Adrenal gland (tissue), 12 donors: ENCODE measurements around the gene MAP2K6. TPM values are rescaled to one million over a fixed set of nuclear protein-coding genes. Genes with fewer than 3 reads are reported as not detected.

Experiments
- DNase-seq, 7 donors: peaks; one replicate each; pipeline ENCODE4 v3.0.0-alpha.2; 2019 to 2020
- H3K27ac ChIP-seq, 5 donors: fragments of 200-600 bp; sonication (generic) in 4 of 5; 1 replicate in 3 of 5; 2 replicates in 2 of 5; pipeline versions ENCODE4 v1.5.1 to v1.8.0; 2016 to 2020; ENCODE audit warnings: mild to moderate bottlenecking in 1 of 5
- H3K27me3 ChIP-seq: fragments of 200-600 bp; 2 replicates; pipeline ENCODE4 v1.8.0; 2021
- H3K36me3 ChIP-seq, 2 donors: fragments of 200-600 bp; replicated peaks in 1 of 2; 1 replicate in 1 of 2; 2 replicates in 1 of 2; pipeline versions ENCODE4 v1.5.1 to v1.8.0; 2018 to 2022
- H3K4me1 ChIP-seq, 2 donors: fragments of 200-600 bp; replicated peaks in 1 of 2; 1 replicate in 1 of 2; 2 replicates in 1 of 2; pipeline versions ENCODE4 v1.5.1 to v1.8.0; 2018 to 2021
- H3K4me3 ChIP-seq, 4 donors: fragments of 200-600 bp; sonication (generic) in 3 of 4; one replicate each; pipeline ENCODE4 v1.5.1; 2016 to 2018
- H3K9me3 ChIP-seq, 3 donors: fragments of 200-600 bp; sonication (generic) in 1 of 3; replicated peaks in 1 of 3; 1 replicate in 2 of 3; 2 replicates in 1 of 3; pipeline versions ENCODE4 v1.5.1 to v1.8.0; 2016 to 2021
- CTCF ChIP-seq, 6 experiments: fragments of 450-650 bp in 4 of 6; fragments of 200-600 bp in 2 of 6; sonication (generic) in 1 of 6; IDR thresholded peaks; 1 replicate in 5 of 6; 2 replicates in 1 of 6; pipeline versions ENCODE4 v1.5.1 to v1.8.0; 2016 to 2021; ENCODE audit warnings: antibody characterized with exemption in 6 of 6, mild to moderate bottlenecking in 2 of 6, moderate library complexity in 1 of 6
- POLR2A ChIP-seq, 2 donors: fragments of 450-650 bp; IDR thresholded peaks; one replicate each; pipeline ENCODE4 v1.6.1; 2017; ENCODE audit warnings: antibody characterized with exemption in 2 of 2, mild to moderate bottlenecking in 2 of 2, moderate library complexity in 1 of 2
- WGBS, 4 donors: extraction: QIAGEN DNeasy Blood & Tissue Kit in 2 of 4; methylation state at CpG; one replicate each; pipeline versions ENCODE4 v1.1.5 to v1.1.7; 2013 to 2017; 5-methylcytosine and 5-hydroxymethylcytosine counted together
- intact Hi-C, 2 donors: fragments of 100-400 bp; cut with DNase I; formaldehyde crosslinking; loops; one replicate each; pipeline versions ENCODE4 v1.14.1 to v1.15.0; 2022 to 2023
- polyA plus RNA-seq, 3 donors: library from polyadenylated mRNA; stranded (reverse); fragments of 200-250 nt in 2 of 3; fragments of 350-450 nt in 1 of 3; fragmentation: Illumina TruSeq in 1 of 3; extraction: RNeasy Lipid Tissue Mini Kit (QIAGEN cat#74804) in 1 of 3; gene quantifications; one replicate each; pipeline ENCODE4 v1.2.3, GENCODE V29; 2013 to 2014
- total RNA-seq, 9 donors: library from RNA; depleted of rRNA in 4 of 9; stranded (reverse); fragments of >200 nt in 4 of 9; fragments of 120-200 nt in 1 of 9; fragmentation: NEBNext Ultra II Directional in 1 of 9; extraction: Animal tissue kit (Norgen Biotek cat#: 25700) in 1 of 9; gene quantifications; one replicate each; pipeline versions ENCODE4 v1.1.0 to v1.2.4, GENCODE V29; 2013 to 2023
- donor health status: healthy with polysubstance abuse.
- donor health status: Bipolar disorder and iron deficiency.
- donor health status: DM: yes; HTN: yes; CAD: no.
- donor health status: DM: no; HTN: no; CAD: no.
- donor health status: DM: no; HTN: no; CAD: no.
- donor health status: DM: yes; HTN: yes; CAD: no.

The MAP2K6 gene
- total and polyA plus RNA-seq, 12 donors, result 0.53 to 7.0 (median 1.9) TPM

- intact Hi-C loops, result no loop called here
- Histone ChIP-seq H3K4me1 (no peaks in the 10 kb centered on the region), H3K27me3 (no peaks in the 10 kb centered on the region), H3K9me3 (no peaks in the 10 kb centered on the region), H3K36me3 (no peaks in the 10 kb centered on the region), H3K27ac (no peak overlapping the region), H3K4me3 (no peak overlapping the region)
- no peak for DNase-seq
- TF ChIP-seq POLR2A (IDR thresholded peaks at IDR 0.05) (no peak), CTCF (IDR thresholded peaks at IDR 0.05) (no peak)
- WGBS, 4 donors, result 89 to 94% (median 92%) methylated on average over 11 of the region's 11 CpGs
These were observed 119.2 kb downstream of the MAP2K6 start for GRCh38 chr17:69533481-69534234.

GRCh38 chr17:69534235-69534621 is 119.7 kb downstream of the MAP2K6 start:
- Histone ChIP-seq H3K4me3 (no peak overlapping the region), H3K9me3 (no peaks in the 10 kb centered on the region), H3K36me3 (no peaks in the 10 kb centered on the region), H3K27ac (no peak overlapping the region), H3K4me1 (no peaks in the 10 kb centered on the region), H3K27me3 (no peaks in the 10 kb centered on the region)
- no peak for DNase-seq
- intact Hi-C loops, result no loop called here
- TF ChIP-seq POLR2A (IDR thresholded peaks at IDR 0.05), result no peak
- no peak for TF ChIP-seq CTCF (IDR thresholded peaks at IDR 0.05)
- 86 to 94% (median 90%) methylated on average over 5 of the region's 5 CpGs for WGBS, 4 donors

GRCh38 chr17:69535016-69535570 is 120.6 kb downstream of the MAP2K6 start:
- Histone ChIP-seq H3K36me3 (no peaks in the 10 kb centered on the region), H3K27me3 (no peaks in the 10 kb centered on the region), H3K4me1 (no peaks in the 10 kb centered on the region), H3K4me3 (no peak overlapping the region), H3K27ac (no peak overlapping the region), H3K9me3 (no peaks in the 10 kb centered on the region)
- intact Hi-C loops, result no loop called here
- DNase-seq, result no peak
- 85 to 100% (median 91%) methylated on average over 6 of the region's 6 CpGs for WGBS, 4 donors
- no peak for TF ChIP-seq POLR2A (IDR thresholded peaks at IDR 0.05)

- H3K4me3 ChIP-seq, result no peak overlapping the region
- H3K4me1 ChIP-seq, result no peaks in the 10 kb centered on the region
- no peak overlapping the region for H3K27ac ChIP-seq
- intact Hi-C loops, result no loop called here
- no peaks in the 10 kb centered on the region for H3K27me3 ChIP-seq
- no peaks in the 10 kb centered on the region for H3K9me3 ChIP-seq
- no peak for TF ChIP-seq POLR2A (IDR thresholded peaks at IDR 0.05)
- TF ChIP-seq CTCF (IDR thresholded peaks at IDR 0.05), result no peak
- no peak for DNase-seq
- H3K36me3 ChIP-seq, result no peaks in the 10 kb centered on the region
- 86 to 90% (median 89%) methylated on average over 2 of the region's 2 CpGs for WGBS, 4 donors
These were observed 124.3 kb downstream of the MAP2K6 start for GRCh38 chr17:69538795-69539194.

- no peak for DNase-seq
- Histone ChIP-seq H3K27ac (no peak overlapping the region), H3K27me3 (no peaks in the 10 kb centered on the region), H3K9me3 (no peaks in the 10 kb centered on the region), H3K36me3 (no peaks in the 10 kb centered on the region), H3K4me1 (no peaks in the 10 kb centered on the region), H3K4me3 (no peak overlapping the region)
- intact Hi-C loops, result no loop called here
- no peak for TF ChIP-seq POLR2A (IDR thresholded peaks at IDR 0.05)
- no peak for TF ChIP-seq CTCF (IDR thresholded peaks at IDR 0.05)
- 83 to 92% (median 89%) methylated on average over 2 of the region's 2 CpGs for WGBS, 4 donors
These were observed 124.8 kb downstream of the MAP2K6 start for GRCh38 chr17:69539274-69539673.
